Measurements from ENCODE around the gene KIF26B.

The KIF26B gene

DNA sequence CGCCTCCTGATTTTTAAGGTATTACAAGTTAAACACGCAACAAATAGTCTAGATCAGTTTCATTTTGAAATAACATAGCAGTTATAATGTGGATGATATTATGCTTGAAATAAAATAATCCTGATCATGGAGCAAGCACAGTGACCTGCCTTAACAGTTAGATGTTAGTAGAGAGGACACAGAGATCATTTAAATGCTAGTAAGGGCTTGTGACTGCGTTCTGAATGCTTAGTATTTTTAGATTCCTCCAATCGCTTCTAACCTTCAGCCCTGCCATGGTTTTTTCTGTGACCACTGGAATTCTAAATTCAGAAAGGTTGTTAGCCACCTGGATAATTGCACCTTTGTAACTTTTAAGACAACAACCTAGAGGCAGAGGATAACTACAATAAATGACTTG lies 46.4 kb downstream of the KIF26B start:
- DNase-seq (ENCODE audit: low read depth, low spot score) = no peak
- no peak overlapping the region for H3K27ac ChIP-seq

DNA sequence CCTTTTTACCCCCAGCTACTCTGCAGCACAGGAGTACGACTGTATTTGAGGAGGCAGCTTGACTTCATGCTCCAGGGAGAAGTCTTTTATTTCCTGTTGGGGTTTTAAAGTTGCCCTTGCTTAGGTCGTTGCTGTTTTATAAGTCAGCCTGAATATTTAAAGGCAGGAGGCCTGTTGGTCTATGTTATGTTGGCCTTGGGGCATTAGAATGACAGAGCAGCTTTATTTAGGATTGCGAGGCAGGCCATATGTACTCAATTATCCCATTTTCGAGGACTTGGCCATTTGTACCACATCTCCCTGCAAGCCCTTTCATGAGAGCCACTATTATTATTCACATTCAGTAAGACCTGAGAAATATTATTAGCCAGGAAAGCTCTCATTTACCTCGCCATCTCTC lies 47.0 kb downstream of the KIF26B start:
- H3K27ac ChIP-seq = no peak overlapping the region
- DNase-seq (ENCODE audit: low read depth, low spot score) = no peak

DNA sequence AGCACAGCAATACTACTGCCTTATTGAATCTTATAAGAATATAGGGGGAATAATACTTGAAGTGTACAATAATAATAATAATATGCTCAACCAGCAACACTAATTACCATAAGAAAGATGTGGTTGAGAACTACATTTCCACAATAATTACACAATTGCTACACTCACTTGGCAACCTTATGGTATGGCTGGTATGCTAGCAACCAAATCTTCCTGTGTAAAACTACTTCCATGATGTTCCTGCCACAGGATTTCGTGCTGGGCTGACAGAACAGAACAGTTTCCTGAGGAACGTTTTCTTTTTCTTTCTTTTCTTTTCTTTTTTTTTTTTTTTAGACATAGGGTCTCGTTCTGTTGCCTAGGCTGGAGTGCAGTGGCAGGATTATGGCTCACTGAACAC lies 50.6 kb downstream of the KIF26B start:
- no peak overlapping the region for H3K27ac ChIP-seq
- DNase-seq (ENCODE audit: low read depth, low spot score) = no peak

DNA sequence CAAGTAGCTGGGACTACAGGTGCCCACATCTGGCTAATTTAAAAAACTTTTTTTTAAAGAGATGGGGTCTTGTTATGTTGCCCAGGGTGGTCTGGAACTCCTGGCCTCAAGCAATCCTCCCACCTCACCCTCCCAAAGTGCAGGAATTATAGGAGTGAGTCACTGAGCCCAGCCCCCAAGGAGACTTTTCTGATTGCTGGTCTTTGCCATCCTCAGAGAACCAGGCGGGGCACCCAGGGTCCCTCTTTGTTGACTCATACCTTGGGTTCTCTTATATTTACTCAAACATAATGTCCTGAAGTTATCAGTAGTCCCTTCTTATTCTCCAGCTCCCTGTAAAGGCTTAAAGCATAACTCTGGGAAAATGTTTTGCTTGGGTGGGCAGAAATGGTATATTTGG lies 51.1 kb downstream of the KIF26B start:
- no peak for DNase-seq (ENCODE audit: low read depth, low spot score)
- H3K27ac ChIP-seq = no peak overlapping the region

DNA sequence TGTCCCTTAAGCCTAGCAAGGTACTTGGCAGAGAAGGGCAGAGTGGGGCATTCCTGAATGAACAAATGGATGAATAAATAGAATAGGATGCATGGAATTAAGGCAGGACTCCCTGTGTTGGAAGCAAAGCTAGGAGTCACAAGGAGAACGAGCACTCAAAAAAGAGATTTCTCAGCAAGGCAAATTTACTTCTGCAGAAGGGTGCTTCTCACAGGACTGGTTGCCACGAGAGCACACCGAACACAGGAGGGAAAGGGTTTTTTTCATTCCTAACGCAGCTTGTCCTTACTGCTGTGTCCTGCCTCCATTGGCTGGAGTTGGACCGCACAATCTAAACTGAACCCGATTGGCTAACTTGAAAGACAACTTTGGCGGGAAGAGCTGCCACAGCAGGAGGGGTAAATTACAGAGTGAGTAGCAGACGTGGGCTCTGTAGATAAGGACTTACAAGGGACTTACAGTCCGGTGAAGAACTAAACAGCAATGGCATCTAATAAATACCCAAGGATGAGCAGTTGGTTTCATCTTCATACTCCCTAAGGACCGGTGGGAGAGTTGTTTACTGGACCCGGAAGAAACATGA lies 52.4 kb downstream of the KIF26B start:
- DNase-seq (ENCODE audit: low read depth, low spot score) = no peak
- H3K27ac ChIP-seq = no peak overlapping the region

DNA sequence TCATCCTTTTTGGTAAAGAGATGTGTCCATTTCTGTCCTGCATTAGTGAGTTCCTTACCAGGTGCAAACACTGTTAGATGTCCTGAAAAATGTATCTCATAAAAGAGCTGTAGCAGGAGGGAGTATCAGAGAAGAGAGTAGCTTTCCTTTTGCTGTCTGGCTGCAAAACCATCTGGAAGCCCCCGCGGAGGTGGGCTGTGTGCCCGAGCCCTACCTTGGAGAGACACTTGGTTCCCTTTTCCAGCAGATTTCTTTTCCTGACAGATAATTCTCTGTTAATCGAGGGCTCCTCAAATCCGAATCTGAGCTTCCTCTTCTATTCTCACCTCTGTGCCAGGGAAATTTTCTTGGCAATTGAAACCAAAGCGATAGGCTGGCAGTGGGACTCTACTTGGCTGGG lies 53.0 kb downstream of the KIF26B start:
- no peak for DNase-seq (ENCODE audit: low read depth, low spot score)
- H3K27ac ChIP-seq = no peak overlapping the region

DNA sequence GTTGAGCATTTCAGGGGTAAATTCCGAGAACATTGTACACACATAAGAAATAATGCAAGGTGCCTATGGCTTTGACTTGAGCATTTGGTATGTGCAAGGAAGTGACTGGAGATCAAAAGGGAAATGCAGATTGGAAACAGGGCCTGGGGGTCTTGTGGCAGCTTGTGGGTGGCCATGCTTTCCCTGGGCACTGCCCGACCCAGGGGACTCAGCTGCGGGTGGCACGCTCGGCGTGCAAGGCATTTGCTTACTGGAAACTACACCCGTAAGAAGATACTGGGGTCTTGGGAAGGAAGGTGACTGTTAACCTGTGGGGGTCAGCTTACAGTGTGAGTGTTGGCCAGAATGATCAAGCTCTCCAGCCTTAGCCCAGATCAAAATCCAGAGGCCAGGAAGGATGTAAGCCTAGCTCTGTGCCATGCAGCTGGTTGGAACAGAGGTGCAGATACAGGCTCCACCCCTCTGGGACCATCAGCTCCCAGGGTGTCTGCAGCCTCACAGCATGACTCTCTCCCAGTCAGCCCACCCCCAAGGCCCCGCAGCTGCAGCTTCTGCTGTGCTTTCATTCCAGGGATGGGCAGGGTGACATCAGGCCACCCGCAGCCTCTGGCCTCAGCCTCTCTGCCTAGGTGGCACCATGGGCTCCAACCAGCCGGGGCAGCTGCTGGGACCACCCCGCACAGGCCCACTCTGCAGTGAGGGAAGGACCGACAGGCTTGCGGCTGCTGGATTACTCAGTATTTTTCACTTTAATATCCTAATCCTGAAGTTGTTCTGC lies 55.1 kb downstream of the KIF26B start:
- no peak for DNase-seq (ENCODE audit: low read depth, low spot score)

DNA sequence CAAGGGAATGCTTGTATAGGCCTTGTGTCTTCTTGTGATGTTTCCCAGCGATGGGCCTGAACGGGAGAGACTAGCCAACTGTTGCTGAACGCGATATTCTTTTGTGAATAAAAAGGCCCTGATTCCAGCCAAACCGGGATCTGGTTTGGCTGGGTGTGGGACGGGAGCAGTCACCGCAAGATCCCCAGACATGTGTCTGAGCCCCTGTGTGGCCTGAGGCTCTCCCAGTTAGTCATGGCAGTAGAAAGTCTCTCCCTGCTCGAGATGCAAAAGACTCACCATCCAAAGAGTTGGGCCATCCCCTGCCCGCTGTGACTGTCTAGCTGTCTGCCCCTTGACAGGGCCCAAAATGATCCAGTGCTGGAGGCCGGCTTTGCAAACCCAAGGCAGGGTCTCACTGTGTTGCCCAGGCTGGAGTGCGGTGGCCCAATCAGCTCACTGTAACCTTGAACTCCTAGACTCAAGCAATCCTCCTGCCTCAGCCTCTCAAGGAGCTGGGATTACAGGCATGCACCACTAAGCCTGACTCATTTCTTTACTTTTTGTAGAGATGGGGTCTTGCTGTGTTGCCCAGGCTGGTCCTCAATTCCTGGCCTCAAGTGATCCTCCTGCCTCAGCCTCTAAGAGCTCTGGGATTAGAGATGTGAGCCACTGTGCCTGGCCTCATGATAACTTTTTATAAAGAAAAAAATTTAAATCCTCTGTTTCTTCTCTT lies 56.4 kb downstream of the KIF26B start:
- no peak for DNase-seq (ENCODE audit: low read depth, low spot score)
- H3K27ac ChIP-seq = no peak overlapping the region

More for the DNA sequence above, 55.1 kb downstream of the KIF26B start:
- no peak overlapping the region for H3K27ac ChIP-seq

DNA sequence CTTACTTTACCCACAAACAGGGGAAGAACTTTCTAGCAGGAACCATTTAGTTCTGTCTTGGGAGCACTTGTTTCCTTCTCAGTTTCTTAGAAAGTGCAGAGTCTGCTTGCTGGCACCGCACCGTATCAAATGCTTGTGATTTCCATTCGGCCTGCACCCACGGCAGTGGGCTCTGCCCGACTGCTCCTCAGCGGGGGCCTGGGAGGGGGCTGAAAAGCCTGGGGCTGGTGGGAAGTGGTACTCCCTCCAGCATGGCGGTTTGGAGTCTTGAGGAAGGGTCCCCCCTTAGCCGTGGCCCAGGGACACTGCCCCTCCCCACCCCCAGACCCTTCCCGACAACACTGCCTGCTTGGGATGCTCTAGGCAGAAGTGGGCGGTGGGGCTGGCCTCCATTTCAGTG lies 57.0 kb downstream of the KIF26B start:
- no peak for DNase-seq (ENCODE audit: low read depth, low spot score)
- no peak overlapping the region for H3K27ac ChIP-seq

DNA sequence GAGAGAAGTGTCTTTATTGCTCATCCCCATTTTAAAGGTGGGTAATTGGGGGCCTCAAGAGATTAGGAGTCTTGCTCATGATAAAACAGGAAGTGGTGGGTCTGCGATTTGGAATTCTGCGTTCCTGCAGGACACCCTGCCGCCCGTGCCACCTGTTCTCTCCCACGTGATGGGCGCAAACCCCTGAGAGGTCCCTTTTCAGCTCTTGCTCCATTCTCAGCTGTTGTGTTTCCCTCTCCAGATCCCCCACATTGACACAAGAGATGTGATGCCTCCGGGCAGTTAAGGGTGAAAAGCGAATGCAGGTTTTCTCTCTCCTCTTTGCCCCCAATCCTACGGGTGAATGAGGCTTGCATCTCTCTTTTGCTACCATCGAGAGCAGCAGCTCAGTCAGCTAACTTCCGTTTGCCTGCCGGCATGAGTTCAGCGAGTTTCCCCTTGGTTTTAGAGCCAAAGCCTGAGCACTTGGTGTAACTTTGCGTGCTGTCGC lies 57.5 kb downstream of the KIF26B start:
- DNase-seq (ENCODE audit: low read depth, low spot score) = no peak
- no peak overlapping the region for H3K27ac ChIP-seq

DNA sequence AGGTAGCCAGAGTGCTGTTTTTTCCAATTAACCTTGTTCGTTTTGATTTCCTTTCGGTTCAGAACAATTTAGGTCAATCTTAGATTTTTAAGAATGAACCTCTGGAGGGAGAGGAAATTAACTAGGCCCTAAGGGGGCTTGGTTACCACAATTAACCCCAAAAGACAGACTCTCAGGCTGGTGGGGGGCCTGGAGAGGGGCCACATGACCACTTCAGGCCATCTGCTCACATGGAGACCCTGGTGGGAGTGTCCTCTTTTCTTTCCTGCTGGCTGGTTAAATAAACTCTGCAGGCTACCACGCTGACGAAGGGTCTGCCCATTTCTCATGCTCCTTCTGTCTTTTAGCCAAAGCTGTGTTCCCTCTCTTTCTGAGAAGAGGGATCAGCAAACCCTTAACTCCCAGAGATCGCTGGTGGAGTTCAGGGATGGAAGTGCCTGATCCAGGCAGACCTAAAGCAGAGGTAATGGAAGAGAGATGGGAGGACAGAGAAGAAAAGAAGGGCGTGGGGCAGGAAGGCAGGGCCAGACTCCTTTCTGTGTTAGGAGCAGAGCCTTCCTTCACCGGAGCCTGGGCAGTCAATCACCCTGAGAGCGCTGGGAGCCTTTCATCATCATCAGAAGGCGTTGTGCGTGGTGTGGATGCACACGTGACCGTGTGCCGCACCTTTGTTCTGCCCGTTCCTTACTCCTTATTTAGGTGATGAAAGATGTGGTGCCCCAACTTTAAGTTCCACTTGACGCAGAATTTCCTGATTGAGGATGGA lies 58.5 kb downstream of the KIF26B start:
- DNase-seq (ENCODE audit: low read depth, low spot score) = no peak
- H3K27ac ChIP-seq = no peak overlapping the region

DNA sequence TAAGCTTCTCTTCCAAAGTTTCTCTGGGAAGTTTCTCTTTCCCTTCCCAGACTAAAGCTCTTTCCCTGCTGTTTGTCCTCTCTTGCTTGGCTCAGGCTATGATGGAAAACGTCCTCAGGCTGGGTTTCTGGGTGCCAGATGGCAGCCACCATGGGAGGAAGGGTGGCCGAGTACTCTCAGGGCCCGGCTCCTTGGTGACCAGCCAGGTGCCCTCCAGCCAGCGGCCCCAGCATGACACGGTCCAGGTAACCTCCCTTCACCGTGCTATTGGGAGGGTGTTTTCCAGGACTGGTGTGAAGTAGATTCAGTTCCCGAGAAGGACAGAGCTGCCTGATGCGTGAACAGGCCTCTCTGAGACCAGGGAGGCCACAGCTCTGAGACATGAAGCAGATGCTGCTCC lies 60.3 kb downstream of the KIF26B start:
- no peak for DNase-seq (ENCODE audit: low read depth, low spot score)
- H3K27ac ChIP-seq = no peak overlapping the region

DNA sequence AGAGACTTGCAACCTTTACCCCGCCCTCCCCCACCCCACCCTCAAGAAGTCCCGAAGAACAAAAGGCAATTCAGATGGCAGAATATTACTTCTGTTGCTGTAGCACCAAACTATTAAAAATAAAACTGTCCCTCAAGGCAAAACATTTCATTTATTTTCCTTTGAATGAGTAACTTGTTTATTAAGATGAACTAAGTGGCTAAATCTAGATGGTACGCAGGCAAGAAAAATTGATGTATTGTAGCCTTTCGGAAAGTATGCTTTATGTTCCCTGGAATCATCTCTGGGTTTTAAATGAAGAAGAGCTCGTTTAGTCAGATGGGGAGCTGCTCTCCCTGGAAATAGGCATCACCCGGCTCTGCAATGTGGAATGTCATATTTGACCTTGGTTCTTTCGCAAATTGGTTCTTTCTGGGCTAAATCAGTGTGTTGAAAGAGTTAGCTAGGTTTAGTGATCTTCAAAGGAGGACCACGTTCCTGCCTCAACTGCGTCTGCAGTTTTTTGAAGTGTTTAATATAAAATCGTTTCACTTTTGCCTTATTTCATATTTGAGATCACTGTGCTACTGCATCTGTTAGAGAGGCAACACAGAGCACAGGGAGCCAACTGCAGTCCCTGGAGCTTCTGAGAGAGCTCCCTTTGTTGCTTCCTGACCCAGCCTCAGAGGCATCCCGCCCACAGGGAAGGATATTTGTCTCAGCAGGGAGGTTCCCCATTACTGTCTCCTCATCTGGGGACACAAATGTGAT lies 61.8 kb downstream of the KIF26B start:
- no peak overlapping the region for H3K27ac ChIP-seq
- no peak for DNase-seq (ENCODE audit: low read depth, low spot score)

DNA sequence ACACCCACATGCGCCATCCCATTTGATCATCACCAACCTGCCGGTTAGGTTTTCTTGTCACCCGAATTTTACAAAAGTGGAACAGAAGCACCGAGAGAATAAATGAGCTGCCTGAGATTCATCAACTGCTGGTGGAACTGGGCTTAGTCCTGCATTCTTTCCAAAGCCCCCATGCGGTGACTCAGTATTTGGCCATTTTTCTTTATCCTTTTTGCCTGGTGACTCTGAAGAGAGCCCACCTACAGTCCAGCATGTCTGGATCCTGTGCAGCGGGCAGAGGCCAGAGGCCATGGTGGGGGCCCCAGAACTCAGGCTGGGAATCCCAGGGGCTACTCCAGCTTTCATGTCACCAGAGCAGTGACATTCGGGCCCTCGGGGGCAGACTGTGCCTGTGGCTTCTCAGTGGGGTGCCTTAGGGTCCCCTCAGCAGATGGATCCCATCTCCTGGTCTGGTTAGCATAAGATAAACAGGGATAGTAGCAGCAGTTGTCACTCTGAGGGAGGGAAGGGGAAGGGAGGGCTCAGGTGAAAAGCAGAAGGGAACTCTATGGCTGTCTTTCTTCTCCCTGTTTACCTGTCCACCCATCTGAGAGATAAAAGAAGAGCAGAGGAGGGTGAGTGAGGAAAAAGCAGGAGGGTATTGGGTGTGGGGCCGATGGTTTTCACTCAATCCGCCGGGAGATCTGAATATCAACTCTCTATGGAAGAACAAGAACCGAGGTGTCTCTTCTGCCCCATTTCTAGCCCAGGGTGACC lies 63.2 kb downstream of the KIF26B start:
- H3K27ac ChIP-seq = no peak overlapping the region
- DNase-seq (ENCODE audit: low read depth, low spot score) = no peak

DNA sequence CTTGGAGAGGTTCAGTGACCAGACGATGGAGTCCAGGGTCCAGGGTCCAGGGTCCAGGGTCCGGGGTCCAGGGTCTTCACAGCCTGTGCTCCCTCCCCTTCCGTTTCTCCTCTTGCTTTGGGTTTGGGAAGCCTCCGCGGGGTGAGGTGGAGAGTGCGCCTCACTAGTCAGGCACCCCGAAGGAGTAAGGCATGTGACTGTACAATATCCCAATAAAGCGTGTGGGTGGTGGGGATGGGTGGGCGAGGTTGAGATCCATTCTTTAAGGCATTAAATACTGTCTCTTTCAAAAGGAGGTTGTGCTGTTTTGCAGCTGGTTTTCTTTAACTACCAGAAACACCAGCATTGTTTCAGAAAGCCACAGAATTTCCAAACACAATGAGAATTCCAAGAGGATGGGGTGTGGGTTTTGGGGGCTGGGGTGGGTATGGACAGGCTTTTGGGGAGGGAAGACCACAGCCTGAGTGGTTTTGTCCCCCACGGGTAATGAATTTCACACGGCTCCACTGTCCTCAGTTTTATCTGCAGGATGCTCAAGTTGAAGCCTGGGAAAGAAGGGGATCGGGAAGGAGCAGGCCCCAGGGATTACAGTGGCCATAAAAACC lies 65.7 kb downstream of the KIF26B start:
- no peak overlapping the region for H3K27ac ChIP-seq
- DNase-seq (ENCODE audit: low read depth, low spot score) = no peak

DNA sequence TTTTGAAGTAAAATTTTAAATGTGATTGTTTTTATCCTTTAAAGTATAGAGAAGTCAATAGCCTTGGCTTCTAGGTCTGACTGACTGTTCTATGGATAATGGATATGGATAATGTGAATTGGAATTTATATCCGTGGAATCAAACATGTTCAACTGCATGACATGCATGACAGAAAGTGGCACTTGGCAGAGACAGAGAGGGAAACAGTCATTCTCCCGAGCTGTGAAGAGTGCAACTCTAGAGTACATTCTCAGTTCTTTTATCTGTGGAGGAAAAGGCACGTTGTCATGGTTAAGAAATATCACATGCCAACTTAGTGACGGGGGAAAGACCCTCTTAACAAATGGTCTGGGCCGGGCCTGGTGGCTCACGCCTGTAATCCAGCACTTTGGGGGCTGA lies 67.0 kb downstream of the KIF26B start:
- no peak for DNase-seq (ENCODE audit: low read depth, low spot score)
- H3K27ac ChIP-seq = no peak overlapping the region

DNA sequence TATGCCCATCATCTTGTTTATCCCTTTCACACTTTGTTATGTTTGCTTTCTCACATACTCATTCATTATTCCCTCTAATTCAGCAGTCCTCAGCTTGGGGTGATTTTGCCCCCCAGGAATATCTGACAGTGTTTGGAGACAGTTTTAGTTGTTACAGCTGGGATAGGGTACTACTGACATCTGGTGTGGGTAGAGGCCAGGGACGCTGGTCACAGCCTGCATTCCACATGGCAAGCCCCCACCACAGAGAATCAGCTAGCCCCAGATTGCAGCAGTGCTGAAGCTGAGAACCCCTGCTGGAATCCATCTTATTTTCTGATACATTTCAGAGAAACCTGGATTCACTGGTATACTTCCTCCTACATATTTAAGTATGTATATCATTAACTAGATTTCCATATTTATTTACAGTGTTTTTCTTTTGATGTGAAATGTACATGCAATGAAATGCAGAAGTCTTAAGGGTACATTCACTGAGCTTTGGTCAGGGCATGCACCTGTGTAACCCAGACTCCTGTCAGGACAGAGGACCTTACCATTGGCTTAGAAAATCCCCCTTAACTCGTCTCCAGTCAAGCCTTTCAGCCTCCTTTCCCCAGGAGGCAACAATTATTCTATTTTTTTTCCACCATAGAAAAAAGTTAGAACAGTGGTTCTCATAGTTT lies 68.3 kb downstream of the KIF26B start:
- DNase-seq (ENCODE audit: low read depth, low spot score) = no peak

More for the DNA sequence above, 68.3 kb downstream of the KIF26B start:
- H3K27ac ChIP-seq = no peak overlapping the region

Measured in epithelial cell of prostate (primary cell).